SIG-M5 treated with dmso at 0.1 percent for 504 hours (cell line): ENCODE measurements around the gene DUSP7.

Experiments used
- DNase-seq: peaks from one replicate; lab custom pipeline; 2025; ENCODE audit not compliant: unreplicated experiment; lab: John Stamatoyannopoulos, UW

DUSP7 gene

GRCh38 chr3:52029535-52029934 lies 26.8 kb downstream of the DUSP7 start:
- DNase-seq, result no peak

GRCh38 chr3:52029053-52029452 lies 27.3 kb downstream of the DUSP7 start:
- DNase-seq, result no peak

GRCh38 chr3:52028572-52028971 lies 27.8 kb downstream of the DUSP7 start:
- no peak for DNase-seq

- no peak for DNase-seq
Observed at GRCh38 chr3:52026041-52026440, 30.3 kb downstream of the DUSP7 start.

GRCh38 chr3:52025453-52025852 lies 30.9 kb downstream of the DUSP7 start:
- no peak for DNase-seq

GRCh38 chr3:52024765-52025452 lies 31.5 kb downstream of the DUSP7 start:
- DNase-seq, result no peak

- no peak for DNase-seq
Observed at GRCh38 chr3:52023860-52024764, 32.3 kb downstream of the DUSP7 start.

- DNase-seq, result no peak
Observed at GRCh38 chr3:52023101-52023770, 33.1 kb downstream of the DUSP7 start.

GRCh38 chr3:52022323-52023100 lies 33.9 kb downstream of the DUSP7 start:
- DNase-seq, result no peak

GRCh38 chr3:52021489-52022268 lies 34.7 kb downstream of the DUSP7 start:
- DNase-seq, result no peak

- no peak for DNase-seq
Observed at GRCh38 chr3:52020796-52021195, 35.6 kb downstream of the DUSP7 start.

- no peak for DNase-seq
Observed at GRCh38 chr3:52019352-52020080, 36.9 kb downstream of the DUSP7 start.

GRCh38 chr3:52018319-52019000 lies 37.9 kb downstream of the DUSP7 start:
- DNase-seq, result no peak

- no peak for DNase-seq
Observed at GRCh38 chr3:52017586-52017985, 38.8 kb downstream of the DUSP7 start.

- no peak for DNase-seq
Observed at GRCh38 chr3:52015438-52016228, 40.7 kb downstream of the DUSP7 start.

- peak; percentile 13 for DNase-seq
Observed at GRCh38 chr3:52014613-52015012, 41.8 kb downstream of the DUSP7 start.

- no peak for DNase-seq
Observed at GRCh38 chr3:52013802-52014598, 42.4 kb downstream of the DUSP7 start.
